ENCODE measurements around the gene SLC25A6. TPM values are rescaled to one million over a fixed set of nuclear protein-coding genes. Genes with fewer than 3 reads are reported as not detected.
"Not testable (repeated sequence)": the region's sequence is repeated elsewhere in the genome, so short reads cannot be mapped to it uniquely, and the experiment has no call there.

SLC25A6 gene
- total and polyA plus RNA-seq, 7 donors = 329 to 644 (median 482) TPM

GRCh38 chrX:1351981-1352714 is 39.8 kb downstream of the SLC25A6 start:
- Histone ChIP-seq H3K27me3 (no peaks in the 10 kb centered on the region), H3K27ac (no peak overlapping the region), H3K4me3 (no peak overlapping the region), H3K4me1 (no peaks in the 10 kb centered on the region), H3K9me3 (no peaks in the 10 kb centered on the region), H3K36me3 (peaks cover 0 to 10% (median 0%) of the 10 kb centered on the region in 4 donors)
- intact Hi-C loops (cut with DNase I) = no loop called here
- no peak for TF ChIP-seq CTCF (IDR thresholded peaks at IDR 0.05)
- TF ChIP-seq POLR2AphosphoS5 (IDR thresholded peaks at IDR 0.05) = peak in 2 of 4 donors; percentile 37 to 55
- WGBS, 2 donors = 91 to 92% methylated on average over 49 of the region's 49 CpGs
- no peak for DNase-seq

- DNase-seq = not testable (repeated sequence)
These were observed 42.3 kb downstream of the SLC25A6 start for GRCh38 chrX:1349606-1350005.

GRCh38 chrX:1341545-1342184 is 50.2 kb downstream of the SLC25A6 start:
- no peaks in the 10 kb centered on the region for H3K4me1 ChIP-seq
- peaks cover 0 to 3% (median 0%) of the 10 kb centered on the region in 4 donors for H3K36me3 ChIP-seq
- H3K9me3 ChIP-seq = peaks cover 0 to 5% (median 0%) of the 10 kb centered on the region in 4 donors
- intact Hi-C loops (cut with DNase I) = no loop called here
- no peaks in the 10 kb centered on the region for H3K27me3 ChIP-seq
- H3K4me3 ChIP-seq = no peak overlapping the region
- no peak overlapping the region for H3K27ac ChIP-seq
- WGBS, 2 donors = 80% methylated on average over 22 of the region's 22 CpGs
- no peak for DNase-seq
- TF ChIP-seq POLR2A (IDR thresholded peaks at IDR 0.05) (no peak), CTCF (IDR thresholded peaks at IDR 0.05) (no peak), EP300 (IDR thresholded peaks at IDR 0.05) (no peak), POLR2AphosphoS5 (IDR thresholded peaks at IDR 0.05) (no peak)

More at GRCh38 chrX:1349606-1350005, 42.3 kb downstream of the SLC25A6 start:
- H3K4me3 ChIP-seq; H3K9me3 ChIP-seq; H3K27me3 ChIP-seq; H3K4me1 ChIP-seq; H3K36me3 ChIP-seq; H3K27ac ChIP-seq; intact Hi-C loops (cut with DNase I): not testable (repeated sequence)
- 95 to 96% methylated on average over 15 of the region's 15 CpGs for WGBS, 2 donors

- intact Hi-C loops (cut with DNase I) = no loop called here
- Histone ChIP-seq H3K4me1 (no peaks in the 10 kb centered on the region), H3K4me3 (peak overlapping the region; percentile 34 to 60 (median 51)), H3K27me3 (no peaks in the 10 kb centered on the region), H3K9me3 (peaks cover 0 to 5% (median 0%) of the 10 kb centered on the region in 4 donors), H3K27ac (peak overlapping the region; percentile 63 to 76 (median 73)), H3K36me3 (peaks cover 0 to 3% (median 0%) of the 10 kb centered on the region in 4 donors)
- no peak for DNase-seq
- 31 to 34% methylated on average over 18 of the region's 18 CpGs for WGBS, 2 donors
- TF ChIP-seq POLR2A (IDR thresholded peaks at IDR 0.05) = peak in 1 of 2 donors; percentile 13
- no peak for TF ChIP-seq POLR2AphosphoS5 (IDR thresholded peaks at IDR 0.05)
These were observed 54.7 kb downstream of the SLC25A6 start for GRCh38 chrX:1336948-1337779.

GRCh38 chrX:1336331-1336943 is 55.5 kb downstream of the SLC25A6 start, which contains the start of gene IL3RA:
Gene IL3RA (plus strand): TSS chrX:1336785. CDS start chrX:1341766, 4,981 bp downstream.
- 5 to 8% methylated on average over 14 of the region's 14 CpGs for WGBS, 2 donors
- H3K4me3 ChIP-seq = peak within 1 kb of the TSS; percentile 34 to 60 (median 51)
- peak in 3 of 4 donors; percentile 48 to 57 (median 56) for TF ChIP-seq POLR2AphosphoS5 (IDR thresholded peaks at IDR 0.05)
- TF ChIP-seq CTCF (IDR thresholded peaks at IDR 0.05) = no peak
- TF ChIP-seq POLR2A (IDR thresholded peaks at IDR 0.05) = no peak
- TF ChIP-seq EP300 (IDR thresholded peaks at IDR 0.05) = peak in 1 of 4 donors; percentile 18
- H3K9me3 ChIP-seq = peaks cover 0 to 5% (median 0%) of the 10 kb centered on the region in 4 donors
- peaks cover 0 to 3% (median 0%) of the 10 kb centered on the region in 4 donors for H3K36me3 ChIP-seq
- peak; percentile 78 for DNase-seq
- H3K4me1 ChIP-seq = no peaks in the 10 kb centered on the region
- intact Hi-C loops (cut with DNase I) = no loop called here
- H3K27ac ChIP-seq = peak within 1 kb of the TSS; percentile 63 to 76 (median 73)
- H3K27me3 ChIP-seq = no peaks in the 10 kb centered on the region

All from sigmoid colon (tissue), 7 donors.